ENCODE measurements around the gene CCHCR1. TPM values are rescaled to one million over a fixed set of nuclear protein-coding genes. Genes with fewer than 3 reads are reported as not detected.
A peak's percentile ranks its signal among the peaks of the same experiment; 100 is the strongest.

CCHCR1 gene
- total and polyA plus RNA-seq, 9 of the 15 experiments (the other 6 are each of a cell fraction or from before 2014, with no cell fraction given) = 1.2 to 47.3 (median 32.0) TPM

- TF ChIP-seq, protein P1, sequence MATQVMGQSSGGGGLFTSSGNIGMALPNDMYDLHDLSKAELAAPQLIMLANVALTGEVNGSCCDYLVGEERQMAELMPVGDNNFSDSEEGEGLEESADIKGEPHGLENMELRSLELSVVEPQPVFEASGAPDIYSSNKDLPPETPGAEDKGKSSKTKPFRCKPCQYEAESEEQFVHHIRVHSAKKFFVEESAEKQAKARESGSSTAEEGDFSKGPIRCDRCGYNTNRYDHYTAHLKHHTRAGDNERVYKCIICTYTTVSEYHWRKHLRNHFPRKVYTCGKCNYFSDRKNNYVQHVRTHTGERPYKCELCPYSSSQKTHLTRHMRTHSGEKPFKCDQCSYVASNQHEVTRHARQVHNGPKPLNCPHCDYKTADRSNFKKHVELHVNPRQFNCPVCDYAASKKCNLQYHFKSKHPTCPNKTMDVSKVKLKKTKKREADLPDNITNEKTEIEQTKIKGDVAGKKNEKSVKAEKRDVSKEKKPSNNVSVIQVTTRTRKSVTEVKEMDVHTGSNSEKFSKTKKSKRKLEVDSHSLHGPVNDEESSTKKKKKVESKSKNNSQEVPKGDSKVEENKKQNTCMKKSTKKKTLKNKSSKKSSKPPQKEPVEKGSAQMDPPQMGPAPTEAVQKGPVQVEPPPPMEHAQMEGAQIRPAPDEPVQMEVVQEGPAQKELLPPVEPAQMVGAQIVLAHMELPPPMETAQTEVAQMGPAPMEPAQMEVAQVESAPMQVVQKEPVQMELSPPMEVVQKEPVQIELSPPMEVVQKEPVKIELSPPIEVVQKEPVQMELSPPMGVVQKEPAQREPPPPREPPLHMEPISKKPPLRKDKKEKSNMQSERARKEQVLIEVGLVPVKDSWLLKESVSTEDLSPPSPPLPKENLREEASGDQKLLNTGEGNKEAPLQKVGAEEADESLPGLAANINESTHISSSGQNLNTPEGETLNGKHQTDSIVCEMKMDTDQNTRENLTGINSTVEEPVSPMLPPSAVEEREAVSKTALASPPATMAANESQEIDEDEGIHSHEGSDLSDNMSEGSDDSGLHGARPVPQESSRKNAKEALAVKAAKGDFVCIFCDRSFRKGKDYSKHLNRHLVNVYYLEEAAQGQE (IDR thresholded peaks at IDR 0.05; ENCODE audit: borderline replicate concordance) = peak; percentile 14; the same call in 1 of the 2 replicates
- TF ChIP-seq, protein P1 (CRISPR knock-in tag; IDR thresholded peaks at IDR 0.05; ENCODE audit: low read depth) = no peak
- TF ChIP-seq, protein P2, sequence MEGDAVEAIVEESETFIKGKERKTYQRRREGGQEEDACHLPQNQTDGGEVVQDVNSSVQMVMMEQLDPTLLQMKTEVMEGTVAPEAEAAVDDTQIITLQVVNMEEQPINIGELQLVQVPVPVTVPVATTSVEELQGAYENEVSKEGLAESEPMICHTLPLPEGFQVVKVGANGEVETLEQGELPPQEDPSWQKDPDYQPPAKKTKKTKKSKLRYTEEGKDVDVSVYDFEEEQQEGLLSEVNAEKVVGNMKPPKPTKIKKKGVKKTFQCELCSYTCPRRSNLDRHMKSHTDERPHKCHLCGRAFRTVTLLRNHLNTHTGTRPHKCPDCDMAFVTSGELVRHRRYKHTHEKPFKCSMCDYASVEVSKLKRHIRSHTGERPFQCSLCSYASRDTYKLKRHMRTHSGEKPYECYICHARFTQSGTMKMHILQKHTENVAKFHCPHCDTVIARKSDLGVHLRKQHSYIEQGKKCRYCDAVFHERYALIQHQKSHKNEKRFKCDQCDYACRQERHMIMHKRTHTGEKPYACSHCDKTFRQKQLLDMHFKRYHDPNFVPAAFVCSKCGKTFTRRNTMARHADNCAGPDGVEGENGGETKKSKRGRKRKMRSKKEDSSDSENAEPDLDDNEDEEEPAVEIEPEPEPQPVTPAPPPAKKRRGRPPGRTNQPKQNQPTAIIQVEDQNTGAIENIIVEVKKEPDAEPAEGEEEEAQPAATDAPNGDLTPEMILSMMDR (IDR thresholded peaks at IDR 0.05 in 2 of 3, conservative IDR thresholded peaks at IDR 0.05 in 1 of 3; ENCODE audit: insufficient read depth in 2 of 3, low read depth in 1 of 3, low read length in 3 of 3) = peak in 2 of 3 experiments; percentile 25 to 29; a peak in 4 of 6 replicates
- no peak for TF ChIP-seq NUFIP1 (IDR thresholded peaks at IDR 0.05; ENCODE audit: partially characterized antibody)
Observed at GRCh38 chr6:31193206-31193605, 35.6 kb upstream of the CCHCR1 start (continued).
